IMR-90 (cell line): ENCODE measurements around the gene TNRC6C. TPM values are rescaled to one million over a fixed set of nuclear protein-coding genes. Genes with fewer than 3 reads are reported as not detected.

ENCODE experiments used
- ATAC-seq: fragments of 200-7000 bp; cut with Tn5 transposase; 2 replicates; pipeline ENCODE4 v1.9.1; 2020; ENCODE audit warnings: low read depth, mild to moderate bottlenecking, moderate library complexity
- BruUV-seq: library from RNA; stranded (reverse); fragments of 400-500 nt; replicated peaks from 2 replicates; lab custom pipeline; 2021; lab: Mats Ljungman, UMichigan
- CTCF ChIA-PET: fragments of 300-600 bp; formaldehyde crosslinking; extraction: SDS; loops from one replicate; lab custom pipeline; 2021; ENCODE audit warnings: antibody characterized with exemption; lab: Yijun Ruan, JAX
- POLR2A ChIA-PET: fragments of 300-600 bp; sonication (Branson Sonifier 250); formaldehyde crosslinking; loops from one replicate; lab custom pipeline; 2022; ENCODE audit warnings: antibody characterized with exemption; ENCODE audit not compliant: unreplicated experiment; lab: Charles Lee
- DNase-seq: peaks from one replicate; pipeline ENCODE4 v3.0.0; 2013
- H2AFZ ChIP-seq: replicated peaks from 2 replicates; pipeline ENCODE3; 2013; ENCODE audit warnings: low read length, mild to moderate bottlenecking; ENCODE audit not compliant: poor library complexity
- H2AK5ac ChIP-seq: 2 replicates; pipeline ENCODE4 v1.6.1; 2013; ENCODE audit warnings: low read depth, low read length, inconsistent platforms
- H2AK9ac ChIP-seq: replicated peaks from 2 replicates; pipeline ENCODE3; 2013; ENCODE audit warnings: mild to moderate bottlenecking, low read depth, low read length, moderate library complexity; ENCODE audit not compliant: poor library complexity
- H2BK120ac ChIP-seq: 2 replicates; pipeline ENCODE4 v1.6.1; 2013; ENCODE audit warnings: low read depth, low read length, inconsistent platforms
- H2BK15ac ChIP-seq: 3 replicates; pipeline ENCODE4 v1.6.1; 2013; ENCODE audit warnings: low read depth, low read length, inconsistent platforms
- H2BK20ac ChIP-seq: 2 replicates; pipeline ENCODE4 v1.6.1; 2013; ENCODE audit warnings: low read depth, mild to moderate bottlenecking, inconsistent platforms, low read length, moderate library complexity
- H2BK5ac ChIP-seq: 2 replicates; pipeline ENCODE4 v1.6.1; 2013; ENCODE audit warnings: mild to moderate bottlenecking, low read depth, low read length, inconsistent platforms; ENCODE audit not compliant: poor library complexity, severe bottlenecking
- H3K14ac ChIP-seq: replicated peaks from 2 replicates; pipeline ENCODE4 v1.6.1; 2013; ENCODE audit warnings: low read depth, low read length, inconsistent platforms
- H3K18ac ChIP-seq: 2 replicates; pipeline ENCODE4 v1.6.1; 2013; ENCODE audit warnings: low read depth, low read length, control low read depth
- H3K23ac ChIP-seq: 2 replicates; pipeline ENCODE4 v1.6.1; 2013; ENCODE audit warnings: low read depth, low read length, inconsistent platforms
- H3K27ac ChIP-seq: 2 replicates; pipeline ENCODE4 v1.5.1; 2013; ENCODE audit warnings: mild to moderate bottlenecking, control low read depth, low read length; ENCODE audit not compliant: insufficient read depth
- H3K27me3 ChIP-seq: 2 replicates; pipeline ENCODE4 v1.6.1; 2013; ENCODE audit warnings: low read length; ENCODE audit not compliant: control insufficient read depth, insufficient read depth
- H3K36me3 ChIP-seq: 2 replicates; pipeline ENCODE4 v1.6.1; 2013; ENCODE audit warnings: low read length, mixed read lengths; ENCODE audit not compliant: control insufficient read depth, insufficient read depth
- H3K4ac ChIP-seq: 2 replicates; pipeline ENCODE4 v1.6.1; 2013; ENCODE audit warnings: low read depth, low read length, inconsistent platforms
- H3K4me1 ChIP-seq: 2 replicates; pipeline ENCODE4 v1.6.1; 2013; ENCODE audit warnings: low read length, mixed read lengths; ENCODE audit not compliant: control insufficient read depth, insufficient read depth
- H3K4me2 ChIP-seq: 2 replicates; pipeline ENCODE4 v1.6.1; 2013; ENCODE audit warnings: low read depth, mild to moderate bottlenecking, control low read depth, low read length, moderate library complexity
- H3K4me3 ChIP-seq: 2 replicates; pipeline ENCODE4 v1.5.1; 2013; ENCODE audit warnings: low read depth, mild to moderate bottlenecking, control low read depth, low read length, moderate library complexity; ENCODE audit not compliant: insufficient read depth
- H3K56ac ChIP-seq: 2 replicates; pipeline ENCODE4 v1.6.1; 2013; ENCODE audit warnings: low read length, inconsistent platforms; ENCODE audit not compliant: insufficient read depth; ENCODE audit errors: extremely low read depth
- H3K79me1 ChIP-seq, 2 experiments: 2 replicates each; pipeline ENCODE4 v1.6.1; 2013; ENCODE audit warnings: low read length in 2 of 2, inconsistent platforms in 1 of 2, low read depth in 1 of 2
- H3K9ac ChIP-seq: 2 replicates; pipeline ENCODE4 v1.6.1; 2013; ENCODE audit warnings: low read depth, low read length, control low read depth
- H3K9me1 ChIP-seq: 2 replicates; pipeline ENCODE4 v1.6.1; 2013; ENCODE audit warnings: low read length, inconsistent platforms; ENCODE audit not compliant: insufficient read depth
- H3K9me3 ChIP-seq: 2 replicates; pipeline ENCODE4 v1.6.1; 2013; ENCODE audit warnings: low read length; ENCODE audit not compliant: control insufficient read depth, insufficient read depth
- H4K20me1 ChIP-seq: 2 replicates; pipeline ENCODE4 v1.6.1; 2013; ENCODE audit warnings: low read length, inconsistent platforms; ENCODE audit not compliant: insufficient read depth
- H4K5ac ChIP-seq: 2 replicates; pipeline ENCODE4 v1.6.1; 2013; ENCODE audit warnings: mild to moderate bottlenecking, low read depth, low read length, control low read depth
- H4K8ac ChIP-seq, 2 experiments: 2 replicates each; pipeline ENCODE4 v1.6.1; 2013; ENCODE audit warnings: low read depth in 2 of 2, low read length in 2 of 2, control low read depth in 1 of 2, inconsistent platforms in 1 of 2
- H4K91ac ChIP-seq: 2 replicates; pipeline ENCODE4 v1.6.1; 2013; ENCODE audit warnings: low read depth, low read length, inconsistent platforms; ENCODE audit not compliant: insufficient read depth
- BHLHE40 ChIP-seq: fragments of 150-350 bp; IDR thresholded peaks from 2 replicates; pipeline ENCODE4 v1.6.1; 2016; ENCODE audit warnings: mild to moderate bottlenecking, low read depth, low read length
- CEBPB ChIP-seq: IDR thresholded peaks from 2 replicates; pipeline ENCODE4 v1.6.1; 2012; ENCODE audit warnings: low read depth, low read length, improper control_type of control experiment
- CTCF ChIP-seq: conservative IDR thresholded peaks from 2 replicates; pipeline ENCODE4 v1.5.1; 2012; ENCODE audit warnings: mild to moderate bottlenecking, low read depth, low read length, improper control_type of control experiment
- FOS ChIP-seq: fragments of 150-350 bp; IDR thresholded peaks from 2 replicates; pipeline ENCODE4 v1.6.1; 2016; ENCODE audit warnings: low read depth, low read length
- RAD21 ChIP-seq: IDR thresholded peaks from 2 replicates; pipeline ENCODE4 v1.6.1; 2012; ENCODE audit warnings: low read length, improper control_type of control experiment
- WGBS, 2 experiments: methylation state at CpG; one replicate each; pipeline versions ENCODE4 v1.1.5 to v1.1.7; 2013; ENCODE audit warnings: missing lambda C conversion rate in 2 of 2; ENCODE audit not compliant: insufficient read length in 1 of 2; ENCODE audit errors: extremely low coverage in 2 of 2; 5-methylcytosine and 5-hydroxymethylcytosine counted together
- dilution Hi-C: fragments of 300-500 bp; cut with HindIII; formaldehyde crosslinking; loops from one replicate; pipeline ENCODE4 v1.14.3; 2018; ENCODE audit warnings: low sequenced_read_pairs; ENCODE audit not compliant: unreplicated experiment
- in situ Hi-C: fragments of 300-500 bp; cut with MboI; formaldehyde crosslinking; loops from 3 replicates; pipeline ENCODE4 v1.14.3; 2019; ENCODE audit warnings: low sequenced_read_pairs, inconsistent platforms, mixed read lengths
- intact Hi-C: fragments of 100-400 bp; cut with micrococcal nuclease; formaldehyde crosslinking; loops from 2 replicates; pipeline ENCODE4 v1.10.0; 2022
- polyA plus RNA-seq, 3 experiments: library from polyadenylated mRNA; depleted of rRNA; stranded (reverse); fragments of >200 nt; gene quantifications; 2 replicates each; pipeline ENCODE4 v1.2.3, GENCODE V29; 2012; ENCODE audit warnings: low replicate concordance in 1 of 3
- total RNA-seq: library from RNA; depleted of rRNA; stranded (reverse); fragments of >200 nt; gene quantifications from 2 replicates; pipeline ENCODE4 v1.2.3, GENCODE V29; 2012

The TNRC6C gene
- total and polyA plus RNA-seq, 2 of the 4 experiments (the other 2 are of a cell fraction) = 1.6 to 2.7 TPM

- H3K4me3 ChIP-seq = no peak overlapping the region
- H3K4ac ChIP-seq = no peak overlapping the region
- H3K9ac ChIP-seq = no peak overlapping the region
- H3K9me3 ChIP-seq = no peaks in the 10 kb centered on the region
- no peaks in the 10 kb centered on the region for H3K27me3 ChIP-seq
- DNase-seq (no peak), ATAC-seq (no peak)
- ChIA-PET CTCF (no interaction called here), POLR2A (no interaction called here)
- no peak overlapping the region for H2AK5ac ChIP-seq
- H2AK9ac ChIP-seq = no peak overlapping the region
- BruUV-seq = no TSS peak
- no peak overlapping the region for H3K56ac ChIP-seq
- no peak overlapping the region for H3K27ac ChIP-seq
- TF ChIP-seq FOS = no peak
- no peak for TF ChIP-seq RAD21
- TF ChIP-seq BHLHE40 = no peak
- TF ChIP-seq CTCF = no peak
- TF ChIP-seq CEBPB = no peak
- dilution Hi-C loops (no loop called here), in situ Hi-C loops (no loop called here), intact Hi-C loops (no loop called here)
- H3K79me1 ChIP-seq = no peaks in the 10 kb centered on the region
- H4K5ac ChIP-seq = no peak overlapping the region
- no peak overlapping the region for H2AFZ ChIP-seq
- no peak overlapping the region for H3K4me2 ChIP-seq
- H3K36me3 ChIP-seq = peaks cover 27% of the 10 kb centered on the region
- no peak overlapping the region for H2BK120ac ChIP-seq
- no peaks in the 10 kb centered on the region for H4K20me1 ChIP-seq
- H3K14ac ChIP-seq = no peak overlapping the region
- H3K4me1 ChIP-seq = no peaks in the 10 kb centered on the region
- no peak overlapping the region for H4K91ac ChIP-seq
- H3K23ac ChIP-seq = no peak overlapping the region
- WGBS, 2 experiments = 100% methylated on average over 4 of the region's 13 CpGs; no CpG with 5 or more reads in 1 of the 2 experiments
- no peak overlapping the region for H2BK15ac ChIP-seq
- H4K8ac ChIP-seq = no peak overlapping the region
- no peaks in the 10 kb centered on the region for H3K9me1 ChIP-seq
- H2BK20ac ChIP-seq = no peak overlapping the region
- no peak overlapping the region for H3K18ac ChIP-seq
- H2BK5ac ChIP-seq = no peak overlapping the region
Measured at GRCh38 chr17:78086740-78087139, 128.2 kb downstream of the TNRC6C start.
